ENCODE measurements around the gene OSTF1. TPM values are rescaled to one million over a fixed set of nuclear protein-coding genes. Genes with fewer than 3 reads are reported as not detected.

OSTF1 gene
- total RNA-seq, 1 donor = 18.3 TPM

DNA sequence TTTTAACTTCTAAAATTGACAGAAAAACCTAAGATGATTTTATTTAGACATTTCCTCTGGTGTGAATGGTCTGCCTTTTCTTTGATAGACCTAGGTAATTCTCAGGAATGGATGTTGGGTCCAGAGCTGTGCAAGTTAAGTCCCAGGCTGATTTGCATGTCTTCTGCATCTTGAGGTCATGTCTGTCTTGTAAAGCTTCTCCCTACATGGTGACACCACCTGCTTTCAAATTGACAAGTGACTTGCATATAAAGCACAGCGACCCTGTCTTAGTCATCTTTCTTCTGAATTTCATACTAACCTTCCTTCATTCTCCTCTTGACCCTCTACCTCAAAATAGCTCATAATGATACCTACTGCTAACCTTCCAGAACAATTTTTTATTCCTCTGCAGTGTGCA lies 29.2 kb downstream of the OSTF1 start:
- DNase-seq (ENCODE audit: low read depth in 2 of 3, low spot score in 2 of 3) = no peak

GRCh38 chr9:75120686-75121085 lies 32.4 kb downstream of the OSTF1 start:
- DNase-seq (ENCODE audit: low read depth in 2 of 3, low spot score in 2 of 3) = no peak

DNA sequence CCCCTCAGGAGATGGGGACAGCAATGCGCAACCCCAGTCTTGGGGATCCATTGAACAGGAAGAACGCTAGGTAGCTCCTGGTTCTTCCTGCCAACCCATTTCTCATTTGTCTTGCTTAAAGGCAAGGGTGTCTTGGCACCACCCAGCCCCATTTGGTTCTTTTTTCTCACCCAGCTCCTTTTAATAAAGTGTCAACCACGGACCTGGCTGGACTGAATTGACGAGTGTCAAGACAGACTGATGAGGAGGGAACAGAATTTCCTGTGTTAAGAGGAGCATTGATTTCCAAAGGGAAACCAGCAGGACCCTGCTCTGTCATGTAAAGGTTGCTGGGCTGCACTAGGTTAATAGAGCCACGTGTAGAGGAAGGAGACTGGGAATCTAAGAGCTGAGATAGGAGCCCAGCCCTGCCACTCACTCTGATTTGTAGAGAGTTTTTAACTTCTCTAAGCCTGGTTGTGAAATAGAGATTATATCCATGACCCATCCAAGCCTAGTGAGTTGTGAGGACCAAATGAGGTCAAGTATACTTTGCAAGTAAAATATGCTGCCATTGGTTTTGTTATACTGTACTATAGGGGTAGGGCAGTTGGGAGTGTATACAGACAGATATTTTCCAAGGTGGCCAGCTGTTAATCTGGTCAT lies 33.7 kb downstream of the OSTF1 start:
- DNase-seq (ENCODE audit: low read depth in 2 of 3, low spot score in 2 of 3) = no peak

GRCh38 chr9:75123696-75124095 lies 35.4 kb downstream of the OSTF1 start:
- no peak for DNase-seq (ENCODE audit: low read depth in 2 of 3, low spot score in 2 of 3)

DNA sequence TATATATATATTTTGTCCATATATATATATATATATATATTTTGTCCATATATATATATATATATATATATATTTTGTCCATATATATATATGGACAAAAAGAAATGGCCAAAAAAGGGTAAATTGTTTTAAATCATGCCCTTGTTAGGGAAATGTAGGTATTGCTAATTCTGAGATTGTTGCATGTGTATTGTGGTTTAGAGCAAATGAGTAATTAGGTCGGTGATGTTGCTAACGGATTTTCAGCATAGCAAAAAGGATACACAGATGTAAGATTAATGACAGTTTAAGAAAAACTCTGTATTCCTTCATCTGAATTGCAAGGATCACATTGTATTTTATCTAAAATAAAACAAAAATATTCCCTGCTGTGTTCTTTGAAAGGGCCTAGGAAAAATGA lies 40.2 kb downstream of the OSTF1 start:
- DNase-seq (ENCODE audit: low read depth in 2 of 3, low spot score in 2 of 3) = no peak

DNA sequence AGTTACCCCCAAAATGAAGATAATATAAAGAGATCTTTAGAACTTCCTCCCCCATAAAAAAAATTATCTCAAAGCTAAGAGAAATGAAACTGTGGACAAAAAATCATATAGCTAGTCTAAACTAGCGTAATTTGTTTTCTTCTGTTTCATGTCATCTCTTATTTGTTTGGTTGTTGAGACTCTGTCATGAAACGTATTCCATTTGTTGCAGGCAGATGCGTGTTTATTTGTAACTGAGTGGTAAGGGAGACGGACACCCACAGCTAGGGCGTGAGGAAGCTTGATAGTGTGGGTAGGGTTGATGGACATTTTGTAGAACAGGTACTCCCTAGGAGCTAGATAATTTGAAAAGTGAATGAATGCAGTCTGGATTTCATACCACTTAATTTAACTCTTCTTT lies 41.9 kb downstream of the OSTF1 start:
- no peak for DNase-seq (ENCODE audit: low read depth in 2 of 3, low spot score in 2 of 3)

GRCh38 chr9:75130621-75131230 lies 42.4 kb downstream of the OSTF1 start:
- no peak for DNase-seq (ENCODE audit: low read depth in 2 of 3, low spot score in 2 of 3)

- no peak for DNase-seq (ENCODE audit: low read depth in 2 of 3, low spot score in 2 of 3)
Observed at GRCh38 chr9:75131700-75132099, 43.4 kb downstream of the OSTF1 start.

DNA sequence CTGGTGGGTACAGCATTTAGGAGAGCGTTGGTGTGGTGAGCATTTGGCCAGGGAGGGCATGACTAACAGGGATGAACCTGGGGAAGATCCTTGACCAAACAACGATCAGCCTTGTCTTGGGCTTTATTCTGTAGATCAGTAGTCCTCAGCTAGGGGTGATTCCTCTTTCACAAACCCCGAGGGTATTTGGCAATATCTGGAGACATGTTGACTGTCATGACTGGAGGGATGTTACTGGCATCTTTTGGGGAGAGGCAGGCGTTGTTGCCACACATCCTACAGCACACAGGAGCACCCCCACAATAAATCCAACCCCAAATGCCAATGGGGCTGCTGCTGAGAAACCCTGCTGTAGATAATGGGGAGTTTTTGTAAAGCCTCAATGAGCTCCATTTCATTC lies 43.9 kb downstream of the OSTF1 start:
- no peak for DNase-seq (ENCODE audit: low read depth in 2 of 3, low spot score in 2 of 3)

DNA sequence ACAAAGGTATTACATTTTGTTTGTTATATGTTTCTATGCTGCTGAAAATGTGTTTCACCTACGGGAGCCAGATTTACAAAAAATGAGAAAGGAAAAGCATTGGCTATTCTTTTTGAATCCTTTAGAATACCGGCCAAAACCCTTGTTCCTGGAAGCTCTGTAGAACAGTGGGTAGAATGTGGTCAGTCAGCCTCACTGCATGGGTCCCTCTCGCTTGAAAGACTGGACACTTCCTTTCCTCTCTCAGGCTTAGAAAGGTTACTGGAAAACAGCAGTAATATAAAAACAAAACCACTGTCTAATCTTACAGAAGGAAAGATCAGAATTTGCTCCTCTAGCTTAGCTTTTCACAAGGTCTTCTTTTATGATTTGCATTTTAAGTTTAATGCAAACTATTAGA lies 45.1 kb downstream of the OSTF1 start:
- no peak for DNase-seq (ENCODE audit: low read depth in 2 of 3, low spot score in 2 of 3)

- DNase-seq (ENCODE audit: low read depth in 2 of 3, low spot score in 2 of 3) = no peak
Observed at GRCh38 chr9:75134495-75134894, 46.2 kb downstream of the OSTF1 start.

GRCh38 chr9:75138260-75139040 lies 50.1 kb downstream of the OSTF1 start:
- no peak for DNase-seq (ENCODE audit: low read depth in 2 of 3, low spot score in 2 of 3)

DNA sequence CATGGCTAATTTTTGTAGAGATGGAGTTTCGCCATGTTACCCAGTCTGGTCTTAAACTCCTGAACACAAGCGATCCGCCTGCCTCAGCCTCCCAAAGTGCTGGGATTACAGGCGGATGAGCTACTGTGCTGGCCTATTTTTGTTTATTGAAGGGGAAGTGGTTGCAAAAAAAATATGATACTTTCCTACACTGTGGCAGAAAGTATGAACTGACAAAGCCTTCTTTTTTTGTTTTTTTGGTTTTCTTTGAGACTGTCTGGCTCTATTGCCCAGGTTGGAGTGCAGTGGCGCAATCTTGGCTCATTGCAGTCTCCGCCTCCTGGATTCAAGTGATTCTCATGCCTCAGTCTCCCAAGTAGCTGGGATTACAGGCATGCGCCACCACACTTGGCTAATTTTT lies 50.9 kb downstream of the OSTF1 start:
- no peak for DNase-seq (ENCODE audit: low read depth in 2 of 3, low spot score in 2 of 3)

GRCh38 chr9:75140261-75140660 lies 51.9 kb downstream of the OSTF1 start:
- DNase-seq (ENCODE audit: low read depth in 2 of 3, low spot score in 2 of 3) = no peak

GRCh38 chr9:75142202-75142601 lies 53.9 kb downstream of the OSTF1 start:
- no peak for DNase-seq (ENCODE audit: low read depth in 2 of 3, low spot score in 2 of 3)

DNA sequence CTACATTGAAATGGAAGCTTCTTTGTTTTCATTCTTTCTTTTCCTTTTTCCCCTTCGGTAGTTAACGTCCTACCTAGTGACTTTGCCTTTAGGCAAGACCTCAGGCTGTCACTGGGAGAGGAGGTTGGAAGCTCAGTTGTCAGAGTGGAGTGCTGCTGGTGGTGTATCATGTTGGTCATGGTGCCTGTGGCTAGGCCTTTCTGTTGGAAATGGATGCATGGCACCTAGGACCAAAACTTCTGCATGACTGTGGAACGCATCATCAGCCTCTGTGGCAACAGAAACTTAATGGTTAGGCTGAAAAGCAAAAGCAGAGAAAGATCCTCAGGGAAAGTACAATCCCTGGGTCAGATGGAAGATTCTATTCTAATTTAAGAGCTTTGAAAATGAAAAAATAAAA lies 57.9 kb downstream of the OSTF1 start:
- no peak for DNase-seq (ENCODE audit: low read depth in 2 of 3, low spot score in 2 of 3)

DNA sequence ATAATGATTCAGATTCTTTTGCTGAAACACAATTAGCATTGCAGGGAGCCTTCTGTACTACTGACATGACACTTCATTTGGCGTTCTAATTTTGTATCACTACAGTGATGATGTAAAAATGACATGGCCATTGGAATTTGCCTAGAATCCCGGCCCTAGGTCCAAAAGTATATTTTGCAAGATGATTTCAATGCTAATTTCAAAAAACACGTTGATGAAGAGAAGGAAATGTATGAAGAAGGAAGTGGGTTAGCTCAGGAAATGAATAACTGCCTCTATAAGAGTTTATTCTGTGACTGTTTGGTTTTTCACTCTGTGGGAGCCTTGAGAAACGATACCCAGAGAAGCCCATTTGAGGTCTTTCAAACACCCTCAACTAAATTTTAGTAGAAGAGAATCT lies 59.3 kb downstream of the OSTF1 start:
- peak in 1 of 3 donors; percentile 54 for DNase-seq (ENCODE audit: low read depth in 2 of 3, low spot score in 2 of 3)

DNA sequence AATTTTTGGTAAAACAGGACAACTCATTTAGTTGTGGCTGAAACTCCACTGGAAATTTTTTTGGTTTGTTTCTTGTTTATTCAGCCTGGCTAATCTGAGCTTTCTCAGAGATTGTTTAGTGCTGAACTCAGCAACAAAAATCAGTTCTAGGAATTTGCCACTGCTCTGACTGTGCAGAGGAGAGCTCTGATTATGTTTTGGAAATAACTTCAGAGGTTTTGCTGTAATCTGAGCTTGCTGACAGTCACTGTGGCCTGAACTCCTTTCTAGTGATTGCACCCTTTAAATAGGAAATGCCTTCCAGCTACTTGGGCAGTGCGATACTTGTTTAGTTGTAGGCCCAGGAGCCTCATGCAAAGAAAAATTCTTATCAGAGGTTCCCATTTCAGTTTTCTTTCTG lies 60.2 kb downstream of the OSTF1 start:
- no peak for DNase-seq (ENCODE audit: low read depth in 2 of 3, low spot score in 2 of 3)

DNA sequence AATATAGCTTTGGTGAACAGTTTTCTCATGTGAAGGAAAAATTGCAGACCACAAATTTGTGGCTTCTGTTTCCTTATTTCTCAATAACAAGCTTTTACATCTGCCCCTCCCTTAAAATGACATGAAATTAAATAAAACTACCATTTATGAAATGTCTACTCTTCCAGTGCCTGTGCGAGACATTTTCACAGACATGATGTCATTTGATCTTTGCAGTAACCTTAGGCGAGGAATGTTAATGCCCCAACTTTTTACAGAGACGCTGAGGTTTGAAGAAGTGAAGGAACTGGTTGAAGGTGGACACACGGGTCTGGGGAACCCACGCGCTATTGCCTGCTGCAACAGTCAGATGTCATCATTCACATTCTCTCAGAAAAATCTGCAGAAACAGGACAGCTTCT lies 61.5 kb downstream of the OSTF1 start:
- DNase-seq (ENCODE audit: low read depth in 2 of 3, low spot score in 2 of 3) = peak in 1 of 3 donors; percentile 35

DNA sequence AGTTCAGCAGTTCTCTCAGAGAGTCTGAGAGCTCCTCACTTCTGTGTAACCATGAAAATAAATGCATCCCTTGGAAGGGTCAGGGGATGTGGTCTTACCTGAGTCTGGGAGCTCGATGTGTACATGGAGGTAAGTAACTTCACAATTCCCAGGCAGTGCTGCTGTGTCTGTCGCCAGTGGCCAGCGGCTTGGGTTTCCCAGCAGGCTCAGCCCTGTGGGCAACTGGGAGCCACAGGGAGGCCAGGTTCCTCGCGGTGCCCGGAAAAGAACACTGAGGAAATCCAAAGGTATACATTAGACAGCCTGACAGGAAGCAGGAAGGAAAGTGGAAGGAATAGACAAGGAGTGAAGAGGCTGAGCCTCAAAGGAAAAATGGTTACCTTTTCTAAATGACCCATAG lies 62.2 kb downstream of the OSTF1 start:
- no peak for DNase-seq (ENCODE audit: low read depth in 2 of 3, low spot score in 2 of 3)

DNA sequence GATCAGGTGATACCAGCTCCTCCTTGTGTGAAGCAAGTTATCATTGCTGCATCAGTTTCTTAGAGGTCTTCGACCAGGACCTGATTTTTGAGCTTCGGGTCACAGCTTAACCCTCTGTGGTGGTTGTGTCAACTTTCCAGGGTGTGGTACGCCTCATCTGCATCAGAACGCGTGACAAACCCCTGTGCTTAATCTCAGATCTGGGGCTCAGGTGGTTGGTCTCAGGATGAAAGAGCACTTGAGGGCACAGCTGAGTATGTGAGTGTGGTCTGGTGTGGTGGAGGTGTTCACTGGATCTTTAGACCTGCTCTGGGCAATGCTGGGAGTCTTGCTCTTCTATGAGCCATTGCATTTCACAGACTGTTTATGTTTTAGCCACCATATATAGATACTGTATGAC lies 64.1 kb downstream of the OSTF1 start:
- DNase-seq (ENCODE audit: low read depth in 2 of 3, low spot score in 2 of 3) = no peak

DNA sequence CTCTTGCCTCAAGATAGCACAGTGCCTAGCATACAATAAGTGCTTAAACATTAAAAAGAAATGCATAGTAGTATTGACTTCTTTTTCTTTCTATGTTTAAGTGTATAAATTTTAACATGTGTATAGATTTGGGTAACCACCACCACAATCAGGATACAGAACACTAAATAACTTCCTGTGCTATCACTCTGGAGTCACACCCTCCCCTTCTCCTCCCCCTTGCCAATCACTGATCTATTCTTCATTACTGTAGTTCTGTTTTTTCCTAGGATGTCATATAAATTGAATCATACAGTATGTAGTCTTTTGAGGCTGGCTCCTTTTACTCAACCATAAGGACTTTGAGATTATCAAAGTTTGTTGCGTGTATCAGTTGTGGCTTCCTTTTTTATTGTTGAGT lies 68.5 kb downstream of the OSTF1 start:
- peak in 1 of 3 donors; percentile 62 for DNase-seq (ENCODE audit: low read depth in 2 of 3, low spot score in 2 of 3)

All from hematopoietic multipotent progenitor cell (in vitro differentiated cells).